Epithelial cell of proximal tubule (primary cell): ENCODE data around the gene NTRK1. TPM values are rescaled to one million over a fixed set of nuclear protein-coding genes. Genes with fewer than 3 reads are reported as not detected.

Experiments used
- DNase-seq: peaks from one replicate; pipeline ENCODE4 v3.0.0-alpha.2; 2011; ENCODE audit warnings: low read depth
- H3K4me3 ChIP-seq: 2 replicates; pipeline ENCODE4 v1.5.1; 2011; ENCODE audit warnings: low read depth, mild to moderate bottlenecking, low read length
- total RNA-seq: library from RNA; depleted of rRNA; stranded (reverse); fragments of >200 nt; gene quantifications from 2 replicates; pipeline ENCODE4 v1.2.3, GENCODE V29; 2015
- TF ChIP-seq, protein P1 (sequence below): conservative IDR thresholded peaks from 2 replicates; pipeline ENCODE4 v1.5.1; 2012; ENCODE audit warnings: low read depth, mild to moderate bottlenecking, low read length

Gene NTRK1
- total RNA-seq, 1 donor from 2014 or later, result not detected

GRCh38 chr1:156889802-156890580, 29.3 kb downstream of the NTRK1 start:
- no peak for DNase-seq
- no peak overlapping the region for H3K4me3 ChIP-seq
- TF ChIP-seq, protein P1, sequence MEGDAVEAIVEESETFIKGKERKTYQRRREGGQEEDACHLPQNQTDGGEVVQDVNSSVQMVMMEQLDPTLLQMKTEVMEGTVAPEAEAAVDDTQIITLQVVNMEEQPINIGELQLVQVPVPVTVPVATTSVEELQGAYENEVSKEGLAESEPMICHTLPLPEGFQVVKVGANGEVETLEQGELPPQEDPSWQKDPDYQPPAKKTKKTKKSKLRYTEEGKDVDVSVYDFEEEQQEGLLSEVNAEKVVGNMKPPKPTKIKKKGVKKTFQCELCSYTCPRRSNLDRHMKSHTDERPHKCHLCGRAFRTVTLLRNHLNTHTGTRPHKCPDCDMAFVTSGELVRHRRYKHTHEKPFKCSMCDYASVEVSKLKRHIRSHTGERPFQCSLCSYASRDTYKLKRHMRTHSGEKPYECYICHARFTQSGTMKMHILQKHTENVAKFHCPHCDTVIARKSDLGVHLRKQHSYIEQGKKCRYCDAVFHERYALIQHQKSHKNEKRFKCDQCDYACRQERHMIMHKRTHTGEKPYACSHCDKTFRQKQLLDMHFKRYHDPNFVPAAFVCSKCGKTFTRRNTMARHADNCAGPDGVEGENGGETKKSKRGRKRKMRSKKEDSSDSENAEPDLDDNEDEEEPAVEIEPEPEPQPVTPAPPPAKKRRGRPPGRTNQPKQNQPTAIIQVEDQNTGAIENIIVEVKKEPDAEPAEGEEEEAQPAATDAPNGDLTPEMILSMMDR, result peak; percentile 87

- H3K4me3 ChIP-seq, result peak overlapping the region; percentile 44
- TF ChIP-seq, protein P1, result peak; percentile 84
- DNase-seq, result no peak
These were observed 31.8 kb downstream of the NTRK1 start for GRCh38 chr1:156892190-156893047.

- peak within 1 kb of the TSS; percentile 44 for H3K4me3 ChIP-seq
- TF ChIP-seq, protein P1, result no peak
- no peak for DNase-seq
These were observed 32.6 kb downstream of the NTRK1 start, which contains the start of gene PEAR1 for GRCh38 chr1:156893048-156893953. TSS of gene PEAR1 (plus strand) at chr1:156893718. CDS start at chr1:156903927, 10,209 bp downstream.

DNA sequence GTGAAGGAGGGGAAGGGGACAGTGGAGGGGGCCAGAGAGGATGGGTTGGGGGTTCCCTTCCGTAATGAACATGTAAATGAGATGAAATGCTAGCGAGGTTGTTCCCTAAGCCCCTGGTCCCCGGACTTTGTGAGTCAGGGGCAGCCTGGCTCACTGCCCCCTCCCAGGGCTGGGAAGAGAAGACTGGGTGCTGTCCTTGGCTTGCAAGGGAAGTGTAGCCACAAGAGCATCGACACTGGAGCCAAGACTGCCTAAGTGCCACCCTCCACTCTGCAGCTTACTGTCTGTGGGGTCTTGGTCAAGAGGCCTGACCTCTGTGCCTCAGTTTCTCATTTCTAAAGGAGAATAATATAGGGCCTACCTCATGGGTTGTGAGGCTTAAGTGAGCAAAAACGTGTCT, 33.3 kb downstream of the NTRK1 start:
- no peak for DNase-seq
- TF ChIP-seq, protein P1, result no peak
- peak overlapping the region; percentile 31 for H3K4me3 ChIP-seq

DNA sequence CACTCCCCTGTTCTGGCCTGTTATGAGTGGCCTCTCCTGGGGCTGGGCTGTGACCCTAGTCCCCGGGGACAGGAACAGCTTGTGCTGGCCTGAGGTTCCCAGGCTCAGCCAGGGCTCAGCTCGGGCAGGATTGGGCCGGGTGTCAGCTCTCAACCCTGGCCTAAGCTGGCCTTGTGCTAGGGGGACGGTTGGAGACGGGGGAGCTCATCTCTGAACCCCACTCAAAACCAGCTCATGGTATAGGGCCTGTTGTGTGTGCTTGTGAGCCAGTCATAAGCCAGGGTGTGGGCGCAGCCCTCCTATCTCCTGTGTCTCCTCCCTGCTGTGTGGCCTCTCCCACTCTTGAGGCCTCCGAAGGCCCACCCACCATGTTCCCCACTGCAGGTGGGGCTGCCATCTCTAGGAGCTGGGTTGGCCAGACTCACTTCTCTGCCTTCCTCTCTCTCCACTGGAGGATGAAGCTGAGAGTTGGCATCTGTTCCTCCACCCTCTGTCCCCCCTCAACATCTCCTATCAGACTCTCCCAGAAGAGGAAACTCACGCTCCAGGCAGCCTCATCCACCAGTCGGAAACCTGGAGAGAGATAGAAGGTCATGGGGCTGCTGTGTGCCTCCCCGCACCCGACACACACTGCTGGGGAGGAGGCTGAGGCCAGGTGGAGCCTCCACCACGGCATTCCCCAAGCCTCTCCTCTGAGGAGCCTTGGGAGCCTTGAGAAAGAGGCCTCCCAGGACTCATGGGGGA, 34.2 kb downstream of the NTRK1 start:
- TF ChIP-seq, protein P1, result no peak
- H3K4me3 ChIP-seq, result no peak overlapping the region
- no peak for DNase-seq

DNA sequence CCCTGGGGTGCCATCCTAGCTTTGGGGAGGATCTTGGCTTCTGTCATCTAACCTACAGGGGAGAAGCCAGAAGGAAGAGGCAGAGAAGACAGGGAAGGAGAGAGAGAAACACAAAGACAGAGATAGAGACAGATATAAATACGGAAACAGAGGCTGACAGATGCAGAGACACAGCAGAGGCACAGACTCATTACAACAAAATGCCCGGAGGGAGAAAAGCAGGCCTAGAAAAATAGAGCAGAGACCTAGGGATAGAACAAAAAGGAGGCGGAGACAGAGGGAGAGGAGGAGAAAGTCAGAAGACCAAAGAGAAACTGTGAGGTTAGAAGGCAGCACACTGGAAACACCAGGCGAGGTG, 34.8 kb downstream of the NTRK1 start:
- TF ChIP-seq, protein P1, result no peak
- DNase-seq, result no peak
- no peak overlapping the region for H3K4me3 ChIP-seq
